Tibial nerve (tissue), 3 donors: ENCODE data around the gene TGIF2.

Source experiments
- CTCF ChIP-seq, 5 experiments: fragments of 200-600 bp in 3 of 5; fragments of 450-650 bp in 2 of 5; sonication (generic) in 3 of 5; IDR thresholded peaks; one replicate each; pipeline ENCODE4 v1.5.1; 2016 to 2019; ENCODE audit warnings: antibody characterized with exemption in 5 of 5, mild to moderate bottlenecking in 3 of 5, moderate library complexity in 2 of 5
- POLR2A ChIP-seq, 2 donors: fragments of 450-650 bp; IDR thresholded peaks; one replicate each; pipeline ENCODE4 v1.6.1; 2017; ENCODE audit warnings: antibody characterized with exemption in 2 of 2, mild to moderate bottlenecking in 2 of 2, moderate library complexity in 2 of 2

- TF ChIP-seq CTCF (IDR thresholded peaks at IDR 0.05) = no peak
- TF ChIP-seq POLR2A (IDR thresholded peaks at IDR 0.05) = no peak
Measured at GRCh38 chr20:36526521-36527011, 46.8 kb upstream of the TGIF2 start.
